GM21786 (cell line): ENCODE data around the gene FAM228A.
"Not testable (repeated sequence)": the region's sequence is repeated elsewhere in the genome, so short reads cannot be mapped to it uniquely, and the experiment has no call there.

Source experiments
- ATAC-seq: cut with Tn5 transposase; IDR thresholded peaks from one replicate; pipeline ENCODE4 v1.9.1; 2021; ENCODE audit not compliant: unreplicated experiment

The FAM228A gene

GRCh38 chr2:24174851-24175277 lies at the start of gene FAM228A:
Gene FAM228A (plus strand): TSS chr2:24175053. CDS start chr2:24175481, 428 bp downstream.
- no peak for ATAC-seq

- no peak for ATAC-seq
These were observed 48.9 kb upstream of the FAM228A start for GRCh38 chr2:24125956-24126355.

- ATAC-seq = no peak
These were observed 42.3 kb upstream of the FAM228A start for GRCh38 chr2:24132543-24132942.

GRCh38 chr2:24140305-24140704 lies 34.5 kb upstream of the FAM228A start:
- ATAC-seq = not testable (repeated sequence)

GRCh38 chr2:24147364-24147763 lies 27.5 kb upstream of the FAM228A start:
- ATAC-seq = no peak

GRCh38 chr2:24152413-24153197 lies 22.2 kb upstream of the FAM228A start:
- no peak for ATAC-seq

- no peak for ATAC-seq
These were observed 21.4 kb upstream of the FAM228A start for GRCh38 chr2:24153478-24153877.

- ATAC-seq = no peak
These were observed 16.7 kb upstream of the FAM228A start for GRCh38 chr2:24158131-24158530.

- no peak for ATAC-seq
These were observed 15.1 kb upstream of the FAM228A start for GRCh38 chr2:24159708-24160107.

GRCh38 chr2:24160761-24161160 lies 14.1 kb upstream of the FAM228A start:
- ATAC-seq = no peak

- ATAC-seq = no peak
These were observed 12.4 kb upstream of the FAM228A start for GRCh38 chr2:24162494-24162893.

GRCh38 chr2:24163186-24163585 lies 11.7 kb upstream of the FAM228A start:
- no peak for ATAC-seq

GRCh38 chr2:24163601-24164000 lies 11.3 kb upstream of the FAM228A start:
- ATAC-seq = no peak

- peak; percentile 70 for ATAC-seq
These were observed 10.4 kb upstream of the FAM228A start for GRCh38 chr2:24164416-24164973.

- no peak for ATAC-seq
These were observed 5.8 kb upstream of the FAM228A start for GRCh38 chr2:24169023-24169422.

- no peak for ATAC-seq
These were observed 856 bp downstream of the FAM228A start for GRCh38 chr2:24175631-24176187.

GRCh38 chr2:24176326-24176725 lies 1.5 kb downstream of the FAM228A start:
- ATAC-seq = no peak

GRCh38 chr2:24179683-24180082 lies 4.8 kb downstream of the FAM228A start:
- no peak for ATAC-seq

- ATAC-seq = no peak
These were observed 7.0 kb downstream of the FAM228A start for GRCh38 chr2:24181849-24182248.

GRCh38 chr2:24182507-24182906 lies 7.7 kb downstream of the FAM228A start:
- no peak for ATAC-seq

GRCh38 chr2:24183366-24184069 lies 8.7 kb downstream of the FAM228A start:
- no peak for ATAC-seq

- no peak for ATAC-seq
These were observed 14.7 kb downstream of the FAM228A start for GRCh38 chr2:24189551-24189950.
